AG10803 (cell line): ENCODE results near the gene IMP4.

ENCODE experiments used
- DNase-seq: peaks from one replicate; pipeline ENCODE4 v3.0.0; 2010; ENCODE audit warnings: low read depth
- H3K4me3 ChIP-seq: 2 replicates; pipeline ENCODE4 v1.5.1; 2011; ENCODE audit warnings: mild to moderate bottlenecking, low read length, control low read depth
- TF ChIP-seq, protein P1 (sequence below): conservative IDR thresholded peaks from 2 replicates; pipeline ENCODE4 v1.5.1; 2011; ENCODE audit warnings: mild to moderate bottlenecking, low read length, control low read depth, inconsistent platforms

IMP4 gene

DNA sequence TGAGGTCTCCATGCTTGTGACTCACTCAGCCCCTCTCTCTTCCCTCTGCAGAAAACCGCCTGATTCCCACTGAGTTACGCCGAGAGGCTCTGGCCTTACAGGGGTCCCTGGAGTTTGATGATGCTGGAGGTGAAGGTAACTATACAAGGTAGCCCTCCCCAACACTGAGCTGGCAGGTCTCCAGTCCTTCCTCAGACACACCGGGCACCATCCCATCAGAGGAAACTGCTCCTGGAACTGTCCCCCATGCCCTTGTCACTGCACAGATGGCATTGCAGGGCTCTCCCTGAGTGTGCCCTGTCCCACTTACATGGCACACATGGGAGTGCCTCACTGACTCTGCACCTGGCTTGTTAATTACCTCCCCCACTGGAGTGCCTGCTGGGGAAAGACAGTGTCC lies 1.9 kb downstream of the IMP4 start:
- H3K4me3 ChIP-seq: no peak overlapping the region
- no peak for DNase-seq
- TF ChIP-seq, protein P1, sequence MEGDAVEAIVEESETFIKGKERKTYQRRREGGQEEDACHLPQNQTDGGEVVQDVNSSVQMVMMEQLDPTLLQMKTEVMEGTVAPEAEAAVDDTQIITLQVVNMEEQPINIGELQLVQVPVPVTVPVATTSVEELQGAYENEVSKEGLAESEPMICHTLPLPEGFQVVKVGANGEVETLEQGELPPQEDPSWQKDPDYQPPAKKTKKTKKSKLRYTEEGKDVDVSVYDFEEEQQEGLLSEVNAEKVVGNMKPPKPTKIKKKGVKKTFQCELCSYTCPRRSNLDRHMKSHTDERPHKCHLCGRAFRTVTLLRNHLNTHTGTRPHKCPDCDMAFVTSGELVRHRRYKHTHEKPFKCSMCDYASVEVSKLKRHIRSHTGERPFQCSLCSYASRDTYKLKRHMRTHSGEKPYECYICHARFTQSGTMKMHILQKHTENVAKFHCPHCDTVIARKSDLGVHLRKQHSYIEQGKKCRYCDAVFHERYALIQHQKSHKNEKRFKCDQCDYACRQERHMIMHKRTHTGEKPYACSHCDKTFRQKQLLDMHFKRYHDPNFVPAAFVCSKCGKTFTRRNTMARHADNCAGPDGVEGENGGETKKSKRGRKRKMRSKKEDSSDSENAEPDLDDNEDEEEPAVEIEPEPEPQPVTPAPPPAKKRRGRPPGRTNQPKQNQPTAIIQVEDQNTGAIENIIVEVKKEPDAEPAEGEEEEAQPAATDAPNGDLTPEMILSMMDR: no peak

DNA sequence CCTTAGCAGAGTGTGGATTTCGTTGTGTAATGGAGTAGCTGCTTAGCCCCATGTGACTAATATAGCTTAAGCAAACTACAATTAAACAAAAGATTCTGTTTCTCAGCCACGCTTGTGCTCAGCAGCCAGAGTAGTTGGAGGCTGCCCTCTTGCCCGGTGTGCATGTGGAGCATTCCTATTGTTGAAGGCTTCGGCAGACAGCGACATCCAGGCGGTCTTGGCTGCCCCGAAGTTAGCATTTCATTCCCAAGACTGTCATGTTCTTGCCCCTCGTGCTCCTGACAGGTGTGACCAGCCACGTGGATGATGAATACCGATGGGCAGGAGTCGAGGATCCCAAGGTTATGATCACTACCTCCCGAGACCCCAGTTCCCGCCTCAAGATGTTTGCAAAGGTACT lies 2.4 kb downstream of the IMP4 start:
- DNase-seq: no peak
- no peak overlapping the region for H3K4me3 ChIP-seq
- TF ChIP-seq, protein P1: no peak

DNA sequence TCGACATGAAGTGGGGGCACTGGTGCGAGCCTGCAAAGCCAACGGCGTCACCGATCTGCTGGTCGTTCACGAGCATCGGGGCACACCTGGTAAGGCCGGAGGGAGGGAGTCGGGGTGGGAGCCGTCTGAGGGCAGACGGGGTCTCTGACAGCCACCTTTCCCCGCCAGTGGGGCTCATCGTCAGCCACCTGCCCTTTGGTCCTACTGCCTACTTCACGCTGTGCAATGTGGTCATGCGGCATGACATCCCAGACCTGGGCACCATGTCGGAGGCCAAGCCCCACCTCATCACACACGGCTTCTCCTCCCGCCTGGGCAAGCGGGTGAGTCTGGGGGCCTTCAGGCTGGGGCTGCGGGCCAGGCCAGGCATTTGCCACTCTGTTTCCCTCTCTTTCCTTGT lies 2.9 kb downstream of the IMP4 start:
- no peak overlapping the region for H3K4me3 ChIP-seq
- TF ChIP-seq, protein P1: no peak
- DNase-seq: no peak

DNA sequence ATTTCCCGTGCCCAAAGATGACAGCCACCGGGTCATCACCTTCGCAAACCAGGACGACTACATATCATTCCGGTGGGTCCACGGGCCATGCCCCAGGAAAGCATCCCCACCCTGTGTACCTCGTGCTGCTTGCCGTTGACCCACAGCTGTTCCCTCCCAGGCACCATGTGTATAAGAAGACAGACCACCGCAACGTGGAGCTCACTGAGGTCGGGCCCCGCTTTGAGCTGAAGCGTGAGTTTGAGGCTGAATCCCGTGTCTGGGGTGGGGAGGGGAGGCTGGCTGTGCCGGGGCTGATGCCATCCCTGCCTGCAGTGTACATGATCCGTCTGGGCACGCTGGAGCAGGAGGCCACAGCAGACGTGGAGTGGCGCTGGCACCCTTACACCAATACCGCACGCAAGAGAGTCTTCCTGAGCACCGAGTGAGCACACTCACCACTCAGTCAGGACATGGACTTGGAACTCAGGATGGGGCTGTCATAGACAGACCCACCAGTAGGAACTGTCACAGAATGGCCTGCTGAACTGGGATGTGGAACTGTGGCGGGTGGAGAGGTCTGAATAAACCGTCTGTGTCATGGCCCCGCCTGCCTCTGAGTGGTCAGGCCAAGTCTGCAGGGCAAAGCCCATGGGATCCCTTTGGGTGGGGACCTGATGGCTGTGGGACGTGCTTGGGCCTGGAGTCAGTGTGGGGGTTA lies 3.5 kb downstream of the IMP4 start:
- no peak for DNase-seq
- no peak overlapping the region for H3K4me3 ChIP-seq
- TF ChIP-seq, protein P1: no peak

DNA sequence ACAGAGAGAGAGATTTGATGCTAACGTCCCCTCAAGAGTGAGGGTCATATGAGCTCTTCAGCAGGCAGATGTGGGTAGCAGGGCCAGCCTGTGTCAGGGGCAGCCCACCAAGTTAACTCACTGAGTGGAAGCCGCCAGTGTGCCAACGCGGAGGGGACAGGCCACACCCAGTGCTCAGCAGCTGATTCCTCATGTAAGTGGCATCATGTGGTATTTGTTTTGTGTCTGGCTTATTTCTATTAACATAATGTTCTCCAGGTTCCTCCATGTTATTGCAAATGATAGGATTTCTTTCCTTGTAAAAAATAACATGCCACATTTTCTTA lies 4.0 kb downstream of the IMP4 start:
- TF ChIP-seq, protein P1: no peak
- H3K4me3 ChIP-seq: no peak overlapping the region
- DNase-seq: no peak

DNA sequence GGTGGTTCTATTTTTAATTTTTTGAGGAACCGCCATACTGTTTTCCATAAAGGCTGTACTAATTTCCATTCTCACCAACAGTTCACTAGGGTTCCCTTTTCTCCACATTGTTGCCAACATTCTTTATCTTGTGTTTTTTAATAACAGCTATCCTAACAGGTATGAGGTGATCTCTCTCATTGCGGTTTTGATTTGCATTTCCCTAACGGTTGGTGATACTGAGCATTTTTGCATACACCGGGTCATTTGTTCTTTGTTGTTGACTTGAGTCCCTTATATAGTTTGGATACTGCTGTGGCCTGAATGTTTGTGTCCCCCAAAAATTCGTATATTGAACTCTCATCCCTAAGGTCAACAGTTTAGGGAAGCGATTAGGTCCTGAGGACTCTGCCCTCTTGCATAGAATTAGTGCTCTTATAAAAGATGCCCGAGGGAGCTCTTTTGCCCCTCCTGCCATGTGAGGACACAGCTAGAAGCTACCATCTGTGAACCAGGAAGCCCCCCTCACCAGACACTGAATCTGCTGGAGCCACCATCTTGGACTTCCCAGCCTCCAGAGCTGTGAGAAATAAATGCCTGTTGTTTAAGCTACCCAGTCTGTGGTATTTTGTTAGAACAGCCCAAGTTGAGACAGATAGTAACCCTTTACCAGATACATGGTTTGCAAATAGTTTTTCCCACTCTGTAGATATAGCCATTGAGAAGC lies 4.7 kb downstream of the IMP4 start:
- DNase-seq: no peak
- no peak overlapping the region for H3K4me3 ChIP-seq
- TF ChIP-seq, protein P1: no peak

DNA sequence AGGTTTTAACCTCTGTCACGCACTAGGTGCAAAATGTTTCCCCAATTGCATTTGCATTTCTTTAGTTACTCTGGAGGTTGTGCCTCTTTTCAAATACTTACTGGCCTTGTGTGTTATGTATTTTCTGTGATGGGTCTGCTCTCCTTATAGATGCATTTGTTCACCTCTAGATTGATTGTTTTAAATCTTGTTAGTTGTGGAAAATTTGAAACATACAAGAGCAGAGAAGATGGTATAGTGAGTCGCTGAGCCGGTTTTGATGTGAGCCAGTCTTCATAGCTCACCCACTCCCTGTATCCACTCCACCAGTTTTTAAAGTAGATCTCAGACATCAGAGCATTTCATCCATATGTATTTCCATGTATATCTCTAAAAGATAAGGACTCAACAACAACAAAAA lies 6.5 kb downstream of the IMP4 start:
- TF ChIP-seq, protein P1: no peak
- H3K4me3 ChIP-seq: no peak overlapping the region
- no peak for DNase-seq
